NCI-H146 treated with DMSO at 0.1 percent for 48 hours (cell line): ENCODE measurements around the gene MTA1.

Experiments used
- DNase-seq: peaks from one replicate; lab custom pipeline; 2025; ENCODE audit not compliant: unreplicated experiment; lab: John Stamatoyannopoulos, UW

MTA1 gene

DNA sequence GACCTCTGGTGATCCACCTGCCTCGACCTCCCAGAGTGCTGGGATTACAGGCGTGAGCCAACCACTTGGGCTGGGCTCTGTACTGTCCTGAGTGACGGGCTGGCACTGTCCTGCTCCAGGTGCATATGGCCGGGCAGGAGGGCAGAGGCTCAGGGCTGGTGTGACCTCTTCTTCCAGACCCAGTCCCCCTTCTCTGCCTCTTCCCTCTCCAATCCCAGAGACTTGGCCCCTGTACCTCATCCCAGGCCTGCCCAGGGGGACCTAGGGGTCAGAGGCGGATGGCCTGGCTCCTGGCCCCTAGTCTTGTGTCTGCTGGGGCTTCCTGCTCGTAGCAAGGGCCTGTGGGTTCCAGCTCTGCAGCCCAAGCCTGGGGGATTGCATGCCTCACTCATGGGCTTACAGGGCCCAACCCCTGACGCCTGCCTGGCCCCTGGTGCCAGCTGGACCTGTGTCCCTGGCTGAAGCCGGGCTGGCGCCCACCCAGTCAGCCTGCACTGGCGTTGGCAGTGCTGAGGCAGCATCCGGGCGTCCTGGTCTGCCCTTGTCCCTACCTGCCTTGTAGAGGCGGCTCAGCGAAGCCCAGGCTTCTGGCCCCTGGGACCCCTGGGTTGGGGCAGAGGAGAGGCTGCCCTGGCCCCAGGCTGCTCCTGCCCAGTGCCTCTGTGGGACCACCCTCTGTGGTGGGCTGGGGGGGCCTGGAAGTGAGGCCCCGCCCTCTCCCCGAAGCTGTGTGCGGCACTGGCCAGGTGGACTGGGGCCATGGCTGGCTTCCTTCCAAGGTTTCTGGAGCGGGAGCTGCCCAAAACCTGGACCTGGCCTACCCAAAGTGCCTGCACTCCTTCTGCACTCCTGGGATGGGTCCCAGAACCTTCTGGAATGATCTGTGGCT is 75.7 kb downstream of the MTA1 start:
- DNase-seq: no peak

DNA sequence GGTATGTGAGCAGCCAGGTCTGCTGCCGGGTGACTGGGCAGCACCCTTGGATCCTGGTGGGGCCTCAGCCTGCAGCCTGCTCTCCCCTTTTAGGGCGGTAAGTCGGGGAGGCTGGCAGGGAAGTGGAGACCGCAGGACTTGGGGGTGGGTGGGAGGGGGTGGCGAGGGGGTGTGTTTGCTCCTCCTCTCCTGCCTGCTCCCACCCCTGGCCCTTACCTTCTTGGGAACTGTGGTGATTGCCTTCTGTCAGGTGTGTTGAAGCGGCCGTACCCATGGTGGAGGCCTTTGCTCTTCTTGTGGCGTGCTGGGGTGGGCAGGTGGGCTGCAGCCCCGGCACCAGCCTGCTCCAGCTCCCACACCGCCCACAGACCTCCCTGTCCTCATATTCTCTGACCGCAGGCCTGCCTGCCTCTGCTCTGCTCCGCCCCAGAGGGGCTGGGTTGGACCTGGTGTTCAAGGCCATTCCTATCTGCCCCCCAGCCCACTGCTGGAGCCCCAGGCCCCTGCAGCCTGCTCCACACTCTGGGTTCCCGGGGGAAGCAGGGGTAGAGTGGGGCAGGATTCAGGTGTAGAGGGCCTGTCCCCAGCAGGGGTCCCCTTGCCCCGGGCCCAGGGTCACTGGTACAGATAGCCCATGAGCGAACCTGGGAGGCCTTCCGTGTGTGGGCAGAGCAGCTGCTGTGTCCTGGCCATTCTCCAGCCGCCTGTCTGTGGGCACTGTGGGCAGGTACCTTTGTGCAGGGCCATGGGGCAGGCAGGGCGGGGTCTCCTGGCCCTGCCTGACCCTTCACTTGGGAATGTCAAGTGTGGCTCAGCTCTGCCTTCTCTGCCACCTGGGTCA is 76.6 kb downstream of the MTA1 start:
- no peak for DNase-seq

DNA sequence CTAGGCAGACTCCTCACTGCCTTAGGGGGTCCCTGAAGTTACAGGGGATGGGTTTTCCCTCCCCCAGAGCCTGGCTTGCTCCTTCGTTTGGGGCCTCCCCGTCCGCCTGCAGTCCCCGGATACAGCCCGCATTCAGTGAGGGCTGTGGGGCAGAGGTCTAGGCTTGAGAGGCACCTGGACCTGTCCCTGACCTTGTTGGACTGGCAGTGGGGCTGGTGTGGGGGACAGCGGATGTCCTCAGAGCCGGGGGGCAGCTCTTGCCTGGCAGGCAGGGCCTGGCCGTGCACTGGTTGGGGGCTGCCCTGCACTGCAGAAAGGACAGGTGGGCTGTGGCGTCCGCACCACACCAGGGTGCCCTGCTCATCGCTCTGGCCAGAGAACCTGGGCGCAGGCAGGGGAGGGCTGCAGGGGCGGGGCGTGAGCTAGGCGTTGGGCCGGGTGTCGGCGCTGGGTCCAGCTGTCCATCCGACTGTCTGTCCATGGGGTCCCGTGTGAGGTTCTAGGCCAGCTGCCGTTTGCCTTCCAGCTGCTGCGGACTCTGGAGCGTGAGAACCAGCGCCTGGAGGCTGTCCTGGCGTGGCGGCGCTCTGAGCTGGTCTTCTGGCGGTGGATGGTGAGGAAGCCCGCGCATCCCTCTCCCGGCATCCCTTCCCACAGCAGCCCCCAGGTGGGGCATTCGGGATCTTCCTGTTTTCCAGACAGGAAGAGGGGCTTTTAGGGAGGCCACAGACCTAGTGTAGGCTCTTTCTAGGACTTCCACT is 77.4 kb downstream of the MTA1 start:
- DNase-seq: no peak

DNA sequence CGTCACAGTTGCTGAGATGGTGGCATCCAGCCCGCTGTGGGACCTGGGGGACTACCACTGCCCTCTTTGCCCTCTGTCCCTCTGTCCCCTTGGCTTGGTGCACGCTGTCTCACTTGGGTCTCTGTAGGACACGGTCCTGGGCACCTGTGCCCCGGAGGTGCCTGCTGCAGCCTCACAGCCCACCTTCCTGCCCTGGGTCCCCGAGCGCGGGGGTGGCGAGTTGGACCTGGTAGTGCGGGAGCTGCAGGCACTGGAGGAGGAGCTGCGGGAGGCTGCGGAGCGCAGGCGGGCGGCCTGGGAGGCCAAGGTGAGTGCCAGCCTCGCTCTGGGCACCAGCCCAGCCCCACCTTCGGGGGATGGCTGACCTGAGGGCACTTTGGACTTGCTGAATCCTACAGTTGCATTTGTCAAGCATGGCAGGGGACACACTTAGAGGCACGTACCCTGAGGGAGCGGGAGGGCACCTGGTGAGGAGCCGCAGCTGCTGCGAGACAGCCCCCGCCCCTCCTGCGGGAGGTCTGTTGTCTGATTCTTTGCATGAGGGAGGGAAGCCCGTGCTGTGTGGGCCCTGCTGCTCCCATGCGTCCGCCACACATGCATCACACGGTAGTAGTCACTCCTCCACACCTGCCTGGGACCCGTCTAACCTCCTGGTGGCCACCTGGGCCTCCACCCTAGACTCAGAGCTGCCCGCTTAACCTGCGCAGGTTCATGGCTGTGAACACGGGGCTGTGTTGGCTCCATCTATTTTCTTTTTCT is 78.2 kb downstream of the MTA1 start:
- no peak for DNase-seq

DNA sequence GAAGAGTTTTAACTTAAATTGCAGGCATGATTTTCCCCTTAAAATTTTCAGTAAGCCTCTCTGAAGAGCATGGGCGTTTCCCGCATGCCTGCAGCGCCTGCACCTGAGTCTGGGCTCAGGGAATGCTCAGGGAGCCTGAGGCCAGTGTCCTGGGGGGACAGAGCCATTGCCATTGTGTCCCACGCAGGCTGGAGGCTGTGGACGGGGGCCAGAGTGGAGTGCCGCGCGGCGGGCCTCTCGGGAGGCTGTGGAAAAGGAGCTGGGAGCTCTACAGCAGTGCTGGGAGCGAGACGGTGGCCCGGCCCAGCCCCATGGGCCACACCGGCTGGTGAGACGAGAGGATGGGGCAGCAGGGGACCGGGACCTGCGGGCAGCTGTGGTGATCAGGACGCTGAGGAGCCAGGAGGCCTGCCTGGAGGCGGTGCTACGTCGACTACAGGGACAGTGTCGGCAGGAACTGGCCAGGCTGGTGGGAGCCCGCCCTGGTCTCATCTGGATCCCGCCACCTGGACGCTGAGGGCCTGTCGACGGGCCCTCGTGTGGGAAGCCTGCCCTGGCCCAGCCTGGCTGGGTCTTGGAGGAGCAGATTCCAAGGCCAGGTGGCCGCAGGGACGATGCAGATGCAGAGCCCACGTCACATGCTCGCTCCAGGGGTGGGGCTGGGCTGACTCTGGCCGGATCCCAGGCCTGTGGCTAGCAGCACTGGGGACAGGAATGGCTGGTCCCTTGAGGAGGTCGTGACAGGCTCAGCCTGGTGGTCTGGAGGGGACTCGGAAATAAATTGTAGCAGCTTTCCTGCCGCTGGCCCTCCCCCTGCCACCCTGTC is 79.0 kb downstream of the MTA1 start:
- DNase-seq: no peak

DNA sequence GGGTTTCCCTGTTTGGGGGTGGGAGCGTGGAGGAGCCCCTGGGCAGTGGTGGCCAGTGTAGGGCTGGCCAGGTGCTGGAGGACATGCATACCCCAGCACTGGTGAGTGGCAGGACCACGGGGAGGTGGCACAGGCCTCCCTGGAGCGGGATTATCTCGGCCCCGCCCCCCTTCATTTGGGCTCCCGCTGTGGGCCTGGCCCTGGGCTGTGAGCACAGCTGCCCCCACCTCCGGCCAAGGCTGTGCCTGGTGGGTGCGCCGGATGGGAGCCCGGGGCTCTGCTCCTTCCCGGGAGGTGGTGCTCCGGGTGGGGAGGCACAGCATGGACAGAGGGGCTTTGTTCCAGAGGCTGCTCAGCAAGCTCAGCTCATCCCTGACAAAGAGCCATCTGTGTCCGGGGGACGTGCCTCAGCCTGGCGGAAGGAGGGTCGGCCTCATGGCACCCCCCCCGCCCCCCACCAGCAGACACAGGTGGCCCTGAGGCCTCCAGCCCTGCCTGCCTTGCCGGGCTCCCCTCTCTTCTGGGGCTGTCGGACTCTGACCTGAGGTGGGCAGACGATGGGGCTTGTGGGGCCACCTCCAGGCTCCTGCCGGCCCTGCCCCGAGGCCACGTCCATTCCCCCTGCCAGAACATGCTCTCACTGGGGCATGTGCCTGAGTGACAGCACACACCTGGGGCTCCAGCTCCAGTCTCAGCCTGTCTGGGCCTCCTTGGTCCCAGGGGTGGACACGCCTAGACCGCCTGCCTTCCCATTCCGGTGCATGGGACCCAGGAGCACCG is 79.8 kb downstream of the MTA1 start:
- DNase-seq: no peak

DNA sequence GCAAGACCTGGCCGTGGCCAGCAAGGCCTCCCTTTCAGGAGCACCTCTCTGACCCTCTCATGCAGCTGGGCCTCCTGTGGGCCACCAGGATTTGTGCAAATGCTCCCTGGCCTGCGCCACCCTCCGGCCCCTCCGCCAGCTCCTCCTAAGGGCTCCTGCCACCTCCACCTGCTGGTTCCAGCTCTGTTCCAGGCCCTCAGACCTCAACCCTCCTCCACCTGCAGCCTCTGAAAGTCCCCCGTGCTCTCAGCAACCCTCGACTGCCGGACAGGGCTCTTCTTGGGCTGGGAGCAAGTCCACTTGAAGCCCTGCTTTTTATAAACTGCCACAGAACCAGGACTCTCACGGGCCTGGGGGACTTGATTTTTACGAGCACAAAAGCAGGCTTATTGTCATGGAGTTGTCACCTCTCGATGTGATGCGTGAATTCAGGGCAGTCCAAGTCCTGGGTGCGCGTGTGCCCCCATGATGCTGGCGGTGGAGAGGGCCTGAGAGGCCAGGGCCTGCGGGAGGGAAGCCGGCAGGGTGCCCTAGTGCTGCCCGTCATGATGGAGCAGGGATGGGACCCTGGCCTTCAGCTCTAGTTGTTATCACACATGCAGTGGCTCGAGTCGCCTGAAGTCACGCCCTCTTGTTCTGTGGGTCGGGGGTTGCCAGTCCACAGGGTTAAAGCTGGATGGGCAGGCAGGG is 80.6 kb downstream of the MTA1 start:
- DNase-seq: no peak

DNA sequence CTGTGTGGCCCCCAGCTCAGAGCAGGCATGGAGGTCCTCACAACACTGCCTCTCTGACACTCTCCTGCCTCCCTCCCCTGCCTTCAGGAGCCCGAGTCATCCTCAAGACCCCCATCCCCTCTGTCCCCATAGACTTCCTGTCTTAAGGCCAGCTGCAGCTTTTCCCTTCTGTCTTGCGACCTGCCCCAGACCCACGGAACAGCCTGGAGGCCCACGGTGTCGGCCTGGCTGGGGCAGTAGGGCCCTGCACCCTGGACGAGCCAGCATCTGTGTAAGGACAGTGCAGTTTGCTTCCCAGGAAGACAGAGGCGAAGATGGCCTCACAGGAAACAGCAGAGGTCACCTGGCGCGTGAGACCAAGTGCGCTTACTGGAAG is 81.1 kb downstream of the MTA1 start:
- DNase-seq: no peak

DNA sequence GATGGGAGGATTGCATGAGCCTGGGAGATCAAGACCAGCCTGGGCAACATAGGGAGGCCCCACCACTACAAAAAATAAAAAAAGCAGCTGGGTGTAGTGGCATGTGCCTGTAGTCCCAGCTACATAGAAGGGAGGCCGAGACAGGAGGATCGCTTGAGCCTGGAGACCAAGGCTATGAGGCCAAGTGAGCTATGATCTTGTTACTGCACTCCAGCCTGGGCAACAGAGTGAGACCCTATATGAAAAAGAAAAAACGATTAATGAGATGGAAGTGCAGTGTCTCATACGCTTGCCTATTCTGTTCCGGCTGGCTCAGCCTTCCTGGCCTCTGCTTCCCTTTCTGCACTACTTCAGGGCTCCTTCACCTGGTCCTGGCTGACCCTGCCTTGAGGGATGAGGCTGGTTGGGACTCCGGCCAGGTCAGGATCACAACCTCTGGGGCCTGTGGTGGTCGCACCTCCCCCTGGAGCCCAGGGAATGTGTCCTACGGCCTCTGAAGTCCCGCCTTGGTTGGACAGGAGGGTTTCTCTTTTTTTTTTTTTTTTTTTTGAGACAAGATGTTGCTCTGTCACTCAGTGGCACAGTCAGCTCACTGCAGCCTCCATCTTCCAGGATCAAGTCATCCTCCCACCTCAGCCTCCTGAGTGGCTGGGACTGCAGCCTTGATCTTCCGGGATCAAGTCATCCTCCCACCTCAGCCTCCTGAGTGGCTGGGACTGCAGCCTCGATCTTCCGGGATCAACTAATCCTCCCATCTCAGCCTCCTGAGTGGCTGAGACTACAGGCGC is 82.1 kb downstream of the MTA1 start:
- DNase-seq: no peak

DNA sequence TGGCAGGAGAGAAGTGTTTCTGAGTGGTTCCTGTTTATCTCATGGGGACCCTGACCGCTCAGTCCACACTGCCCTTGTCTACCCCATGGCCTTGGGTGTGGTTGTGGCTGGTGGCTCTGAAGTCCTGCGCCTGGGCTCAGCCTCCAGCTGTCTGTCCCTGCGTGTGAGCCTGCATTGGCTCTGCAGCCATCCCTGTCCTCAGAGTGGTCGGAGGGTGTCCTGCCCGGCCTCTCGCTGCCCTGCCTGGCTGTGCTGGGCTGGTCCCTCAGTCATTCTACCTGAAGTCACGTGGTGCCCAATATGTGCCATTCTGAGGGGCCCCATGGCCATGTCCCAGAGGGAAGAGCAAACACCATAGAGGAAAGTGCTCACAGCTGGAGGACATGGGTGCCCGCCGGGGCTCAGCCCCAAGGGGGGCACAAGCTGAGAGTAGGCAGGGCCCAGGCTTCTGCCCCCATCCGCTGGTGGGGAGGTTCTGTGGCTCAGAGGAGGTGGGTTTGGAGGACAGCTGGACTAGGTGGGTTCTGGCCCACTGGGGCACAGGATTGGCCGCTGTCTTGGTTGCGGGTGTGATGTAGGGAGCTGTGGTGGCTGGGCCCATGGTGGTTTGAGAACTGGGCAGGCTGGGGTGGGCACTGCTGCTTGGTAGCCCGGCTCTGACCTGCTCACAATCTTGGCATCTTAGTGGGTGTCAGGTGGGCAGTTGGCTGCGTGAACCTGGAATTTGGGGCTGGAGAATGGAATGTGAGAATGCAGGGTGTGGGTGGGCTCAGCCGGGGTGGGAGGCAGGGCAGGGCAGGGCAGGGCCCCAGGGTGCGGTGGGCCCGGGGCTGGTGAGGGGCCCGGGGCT is 83.0 kb downstream of the MTA1 start:
- no peak for DNase-seq

DNA sequence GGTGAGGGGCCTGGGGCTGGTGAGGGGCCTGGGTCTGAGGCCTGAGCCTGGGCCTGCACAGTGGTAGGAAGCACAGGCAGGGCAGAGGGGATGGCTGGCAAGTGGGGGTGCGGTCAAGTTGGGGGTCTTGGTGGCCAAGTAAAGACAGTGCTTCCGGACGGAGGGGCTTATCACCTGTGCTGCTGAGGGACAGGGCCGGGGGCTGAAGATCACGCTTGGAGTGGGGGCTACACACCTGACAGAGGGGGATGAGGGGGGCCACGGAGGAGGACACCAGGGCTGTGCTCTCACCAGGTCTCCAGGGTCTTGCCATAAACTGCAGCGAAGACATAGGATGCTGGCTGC is 83.6 kb downstream of the MTA1 start:
- DNase-seq: no peak

DNA sequence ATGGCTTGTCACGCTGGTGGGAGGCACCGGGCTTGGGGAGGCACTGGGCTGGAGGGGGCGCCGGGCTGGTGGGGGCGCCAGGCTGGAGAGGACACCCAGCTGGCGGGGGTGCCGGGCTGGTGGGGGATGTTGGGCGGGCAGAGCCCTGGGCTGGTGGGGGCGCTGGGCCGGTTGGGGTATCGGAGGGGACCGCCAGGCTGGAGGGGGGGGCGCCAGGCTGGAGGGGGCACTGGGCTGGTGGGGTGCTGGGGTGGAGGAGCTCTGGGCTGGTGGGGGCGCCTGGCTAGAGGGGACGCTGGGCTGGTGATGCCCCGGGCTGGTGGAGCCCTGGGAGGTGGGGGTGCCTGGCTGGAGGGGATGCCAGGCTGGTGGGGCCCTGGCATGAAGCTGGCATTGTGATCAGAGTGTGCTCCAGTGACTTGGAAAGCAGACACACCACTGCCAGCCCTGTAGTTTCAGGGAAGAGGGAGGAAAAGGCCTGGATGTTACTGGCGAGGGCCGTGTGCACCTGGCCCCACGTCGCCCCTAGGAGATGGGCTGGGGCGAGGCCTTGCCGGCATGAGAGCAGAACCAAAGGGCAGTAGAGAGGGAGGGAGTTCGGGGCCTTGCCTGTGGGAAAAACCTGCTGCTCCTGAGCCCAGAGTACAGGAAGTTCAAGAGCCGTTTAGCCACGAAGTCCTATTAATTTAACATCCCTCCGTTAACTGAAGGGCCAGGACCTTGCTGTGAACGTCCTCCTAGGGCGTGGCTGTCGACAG is 84.5 kb downstream of the MTA1 start:
- DNase-seq: no peak

DNA sequence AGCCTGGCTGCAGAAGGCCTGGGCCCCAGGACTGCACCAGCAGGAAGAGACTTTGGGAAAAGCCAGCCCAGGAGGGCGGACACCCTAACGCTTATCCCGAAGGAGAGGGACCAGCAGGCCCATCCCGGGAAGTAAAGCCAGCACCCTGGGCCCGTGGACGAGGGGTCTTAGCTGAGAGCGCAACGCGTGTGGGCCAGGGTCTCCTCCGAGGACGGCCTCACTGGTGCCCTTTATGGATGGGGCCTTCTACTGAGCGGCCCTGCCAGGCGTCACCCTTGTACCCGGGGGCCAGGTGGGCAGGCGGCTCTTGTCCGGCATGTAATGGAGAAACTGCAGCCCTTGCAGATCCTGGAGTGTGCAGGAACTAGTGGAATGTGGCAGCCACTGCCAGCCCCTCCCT is 85.5 kb downstream of the MTA1 start:
- no peak for DNase-seq

DNA sequence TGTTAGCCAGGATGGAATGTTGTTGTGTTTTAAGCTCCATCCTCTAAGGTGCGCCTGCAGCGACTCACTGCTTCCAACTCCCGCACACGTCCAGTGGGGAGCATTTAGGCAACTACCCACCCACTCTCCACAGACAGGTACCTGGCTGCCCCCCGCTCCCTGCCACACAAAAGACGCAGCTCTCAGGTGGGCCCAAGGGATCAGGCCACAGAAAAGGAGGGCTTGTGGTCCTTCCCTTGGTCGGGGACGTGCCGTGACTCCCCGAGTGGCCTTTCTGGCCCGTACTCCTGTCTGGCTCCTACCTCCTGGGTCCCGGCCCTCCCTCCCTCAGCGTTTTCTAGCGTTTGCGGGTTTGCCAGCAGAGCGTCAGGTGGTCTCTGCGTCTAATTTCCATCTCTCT is 87.6 kb downstream of the MTA1 start:
- DNase-seq: no peak

DNA sequence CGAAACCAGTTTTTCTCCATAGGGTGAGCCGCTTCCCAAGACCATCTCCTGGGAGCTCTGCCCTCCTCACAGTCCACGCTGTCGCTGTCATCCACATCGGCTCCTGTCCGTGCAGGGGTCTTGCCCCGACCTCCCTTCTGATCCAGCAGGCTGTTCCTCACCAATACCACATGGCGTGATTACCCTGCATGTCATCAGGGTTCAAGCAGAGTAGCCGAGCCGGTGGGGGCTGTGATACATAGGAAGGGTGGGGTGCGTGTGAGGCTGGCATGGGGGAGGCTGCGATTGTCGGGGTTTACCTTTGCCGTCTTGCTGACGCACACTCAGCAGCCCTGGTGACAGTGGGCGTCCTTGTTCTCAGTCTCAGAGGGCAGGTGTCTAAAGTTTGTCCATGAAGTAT is 88.4 kb downstream of the MTA1 start:
- DNase-seq: no peak

DNA sequence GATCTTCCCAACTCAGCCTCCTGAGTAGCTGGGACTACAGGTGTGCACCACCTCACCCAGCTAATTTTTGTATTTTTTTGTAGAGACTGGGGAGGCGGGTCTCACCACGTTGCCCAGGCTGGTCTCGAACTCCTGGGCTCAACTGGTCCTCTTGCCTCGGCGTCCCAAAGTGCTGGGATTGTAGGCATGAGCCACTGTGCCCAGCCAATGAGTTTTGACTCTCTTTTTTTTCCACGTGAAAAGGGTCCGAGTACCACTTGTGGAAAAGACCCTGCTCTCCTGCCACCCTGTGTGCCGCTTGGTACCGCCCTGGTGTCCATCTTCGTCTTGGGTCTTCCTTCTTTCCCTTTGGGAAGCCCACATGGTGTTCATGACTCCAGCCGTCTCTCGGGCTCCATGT is 89.0 kb downstream of the MTA1 start:
- no peak for DNase-seq
